Caco-2 (cell line): Measurements from ENCODE around the gene MOB1A. TPM values are rescaled to one million over a fixed set of nuclear protein-coding genes. Genes with fewer than 3 reads are reported as not detected.
"Not testable (repeated sequence)": the region's sequence is repeated elsewhere in the genome, so short reads cannot be mapped to it uniquely, and the experiment has no call there.

ENCODE experiments used
- BruUV-seq: library from RNA; stranded (reverse); fragments of 400-500 nt; replicated peaks from 2 replicates; lab custom pipeline; 2021; lab: Mats Ljungman, UMichigan
- CTCF ChIA-PET: fragments of 300-600 bp; sonication (Branson Sonifier 250); formaldehyde crosslinking; loops from one replicate; lab custom pipeline; 2022; ENCODE audit warnings: antibody characterized with exemption; lab: Charles Lee
- POLR2A ChIA-PET: fragments of 300-600 bp; sonication (Branson Sonifier 250); formaldehyde crosslinking; loops from one replicate; lab custom pipeline; 2022; ENCODE audit warnings: antibody characterized with exemption; lab: Charles Lee
- DNase-seq, 2 experiments: peaks; one replicate each; pipeline versions ENCODE4 v3.0.0 to v3.0.0-alpha.2; 2020 to 2022
- H3K27me3 ChIP-seq: replicated peaks from 2 replicates; pipeline ENCODE4 v1.6.0; 2011; ENCODE audit warnings: low read length; ENCODE audit not compliant: control insufficient read depth, insufficient read depth
- H3K36me3 ChIP-seq: 2 replicates; pipeline ENCODE4 v1.5.1; 2011; ENCODE audit warnings: low read length; ENCODE audit not compliant: control insufficient read depth, insufficient read depth
- H3K4me1 ChIP-seq: fragments of 250-450 bp; sonication (Bioruptor Pico); 2 replicates; pipeline ENCODE4 v1.5.1; 2020; ENCODE audit warnings: mild to moderate bottlenecking
- H3K4me3 ChIP-seq: 2 replicates; pipeline ENCODE4 v1.5.1; 2011; ENCODE audit warnings: low read depth, mild to moderate bottlenecking, control low read depth, low read length
- H3K9me3 ChIP-seq: fragments of 250-450 bp; sonication (Bioruptor Pico); 2 replicates; pipeline ENCODE4 v1.5.1; 2020; ENCODE audit warnings: mild to moderate bottlenecking, moderate library complexity
- H3K27ac Mint-ChIP-seq: one replicate; pipeline ENCODE4 v1.8.0; 2022; ENCODE audit warnings: mixed read lengths; ENCODE audit not compliant: unreplicated experiment
- H3K27me3 Mint-ChIP-seq: one replicate; pipeline ENCODE4 v1.8.0; 2022; ENCODE audit warnings: mixed read lengths; ENCODE audit not compliant: insufficient read depth, unreplicated experiment
- H3K36me3 Mint-ChIP-seq: one replicate; pipeline ENCODE4 v1.8.0; 2022; ENCODE audit warnings: mild to moderate bottlenecking, mixed read lengths; ENCODE audit not compliant: insufficient read depth, unreplicated experiment
- H3K4me1 Mint-ChIP-seq: one replicate; pipeline ENCODE4 v1.8.0; 2022; ENCODE audit warnings: low read depth, mixed read lengths; ENCODE audit not compliant: unreplicated experiment
- H3K4me3 Mint-ChIP-seq: one replicate; pipeline ENCODE4 v1.8.0; 2022; ENCODE audit warnings: mild to moderate bottlenecking, moderate library complexity, mixed read lengths; ENCODE audit not compliant: unreplicated experiment
- H3K9me3 Mint-ChIP-seq: one replicate; pipeline ENCODE4 v1.8.0; 2022; ENCODE audit warnings: mixed read lengths; ENCODE audit not compliant: unreplicated experiment
- intact Hi-C: fragments of 100-400 bp; cut with micrococcal nuclease; formaldehyde crosslinking; loops from one replicate; pipeline ENCODE4 v1.10.0; 2022; ENCODE audit not compliant: unreplicated experiment
- total RNA-seq: library from RNA; stranded (reverse); gene quantifications from 2 replicates; pipeline ENCODE4 v1.2.3, GENCODE V29; 2022
- TF ChIP-seq, protein P1 (sequence below), 2 experiments: fragments of 200-600 bp in 1 of 2; IDR thresholded peaks; 1 replicate in 1 of 2; 2 replicates in 1 of 2; pipeline versions ENCODE4 v1.5.1 to v1.8.0; 2011 to 2022; ENCODE audit warnings: antibody characterized with exemption in 1 of 2, control low read depth in 1 of 2, inconsistent platforms in 1 of 2, low read depth in 1 of 2, low read length in 1 of 2, mild to moderate bottlenecking in 1 of 2, moderate library complexity in 1 of 2; ENCODE audit not compliant: insufficient read depth in 1 of 2, severe bottlenecking in 1 of 2, unreplicated experiment in 1 of 2

MOB1A gene
- total RNA-seq, 1 experiment from 2014 or later: 125 TPM

- no TSS peak for BruUV-seq
- no peaks in the 10 kb centered on the region for H3K36me3 Mint-ChIP-seq
- DNase-seq: peak in 1 of 2 experiments; percentile 12
- H3K4me3 ChIP-seq: no peak overlapping the region
- peaks cover 13% of the 10 kb centered on the region for H3K4me1 Mint-ChIP-seq
- no peak overlapping the region for H3K4me3 Mint-ChIP-seq
- H3K27ac Mint-ChIP-seq: no peak overlapping the region
- ChIA-PET CTCF (interaction anchor here (0.6 to 1.2 kb wide), 2 partner anchors 13 to 174 kb away, joined by 4 to 8 read pairs; partner anchors contain the start of gene MOB1A), POLR2A (interaction anchor here (1.7 kb wide), 1 partner anchor 13 kb away, joined by 8 read pairs; the partner anchor contains the start of gene MOB1A)
- intact Hi-C loops: no loop called here
- no peaks in the 10 kb centered on the region for H3K27me3 Mint-ChIP-seq
- no peaks in the 10 kb centered on the region for H3K36me3 ChIP-seq
- H3K9me3 Mint-ChIP-seq: no peaks in the 10 kb centered on the region
- TF ChIP-seq, protein P1, sequence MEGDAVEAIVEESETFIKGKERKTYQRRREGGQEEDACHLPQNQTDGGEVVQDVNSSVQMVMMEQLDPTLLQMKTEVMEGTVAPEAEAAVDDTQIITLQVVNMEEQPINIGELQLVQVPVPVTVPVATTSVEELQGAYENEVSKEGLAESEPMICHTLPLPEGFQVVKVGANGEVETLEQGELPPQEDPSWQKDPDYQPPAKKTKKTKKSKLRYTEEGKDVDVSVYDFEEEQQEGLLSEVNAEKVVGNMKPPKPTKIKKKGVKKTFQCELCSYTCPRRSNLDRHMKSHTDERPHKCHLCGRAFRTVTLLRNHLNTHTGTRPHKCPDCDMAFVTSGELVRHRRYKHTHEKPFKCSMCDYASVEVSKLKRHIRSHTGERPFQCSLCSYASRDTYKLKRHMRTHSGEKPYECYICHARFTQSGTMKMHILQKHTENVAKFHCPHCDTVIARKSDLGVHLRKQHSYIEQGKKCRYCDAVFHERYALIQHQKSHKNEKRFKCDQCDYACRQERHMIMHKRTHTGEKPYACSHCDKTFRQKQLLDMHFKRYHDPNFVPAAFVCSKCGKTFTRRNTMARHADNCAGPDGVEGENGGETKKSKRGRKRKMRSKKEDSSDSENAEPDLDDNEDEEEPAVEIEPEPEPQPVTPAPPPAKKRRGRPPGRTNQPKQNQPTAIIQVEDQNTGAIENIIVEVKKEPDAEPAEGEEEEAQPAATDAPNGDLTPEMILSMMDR (IDR thresholded peaks at IDR 0.05; ENCODE audit: insufficient read depth in 1 of 2, low read depth in 1 of 2, low read length in 1 of 2, severe bottlenecking in 1 of 2, unreplicated experiment in 1 of 2): no peak
- H3K4me1 ChIP-seq: peaks cover 7% of the 10 kb centered on the region; the same call in 1 of the 2 replicates
- no peaks in the 10 kb centered on the region for H3K9me3 ChIP-seq
- H3K27me3 ChIP-seq: no peaks in the 10 kb centered on the region
Measured at GRCh38 chr2:74191596-74192380, 13.1 kb upstream of the MOB1A start.

- Histone ChIP-seq H3K4me3 (no peak overlapping the region), H3K9me3 (no peaks in the 10 kb centered on the region), H3K36me3 (no peaks in the 10 kb centered on the region), H3K27me3 (no peaks in the 10 kb centered on the region), H3K4me1 (peaks cover 7% of the 10 kb centered on the region; the same call in 1 of the 2 replicates)
- Mint-ChIP-seq H3K4me3 (no peak overlapping the region), H3K4me1 (peaks cover 13% of the 10 kb centered on the region), H3K27me3 (peaks cover 3% of the 10 kb centered on the region), H3K9me3 (no peaks in the 10 kb centered on the region), H3K27ac (no peak overlapping the region), H3K36me3 (no peaks in the 10 kb centered on the region)
- ChIA-PET CTCF (interaction anchor here (0.6 to 0.7 kb wide), 2 partner anchors 9 to 10 kb away, joined by 3 read pairs; partner anchors contain the start of gene MOB1A), POLR2A (interaction anchor here (0.6 kb wide), 2 partner anchors 24 to 306 kb away, joined by 3 read pairs; no protein-coding TSS in a partner anchor)
- no peak for DNase-seq
- TF ChIP-seq, protein P1 (IDR thresholded peaks at IDR 0.05; ENCODE audit: insufficient read depth in 1 of 2, low read depth in 1 of 2, low read length in 1 of 2, severe bottlenecking in 1 of 2, unreplicated experiment in 1 of 2): no peak
- BruUV-seq: no TSS peak
- intact Hi-C loops: no loop called here
Measured at GRCh38 chr2:74188696-74189095, 10.0 kb upstream of the MOB1A start.

- TF ChIP-seq, protein P1 (IDR thresholded peaks at IDR 0.05; ENCODE audit: insufficient read depth in 1 of 2, low read depth in 1 of 2, low read length in 1 of 2, severe bottlenecking in 1 of 2, unreplicated experiment in 1 of 2): no peak
Measured at GRCh38 chr2:74188018-74188601, 9.4 kb upstream of the MOB1A start.

DNA sequence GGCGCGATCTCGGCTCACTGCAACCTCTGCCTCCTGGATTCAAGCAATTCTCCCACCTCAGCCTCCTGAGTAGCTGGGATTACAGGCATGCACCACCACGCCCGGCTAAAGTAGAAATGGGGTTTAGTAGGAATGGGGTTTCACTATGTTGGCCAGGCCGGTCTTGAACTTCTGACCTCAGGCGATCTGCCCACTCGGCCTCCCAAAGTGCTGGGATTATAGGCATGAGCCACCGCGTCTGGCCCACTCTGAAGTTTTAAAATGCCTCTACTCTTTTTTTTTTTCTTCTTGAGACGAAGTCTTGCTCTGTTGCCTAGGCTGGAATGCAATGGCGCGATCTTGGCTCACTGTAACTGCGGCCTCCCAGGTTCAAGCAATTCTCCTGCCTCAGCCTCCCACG is 8.0 kb upstream of the MOB1A start:
- H3K4me1 ChIP-seq, H3K4me3 ChIP-seq, POLR2A ChIA-PET, H3K27ac Mint-ChIP-seq, H3K9me3 ChIP-seq, BruUV-seq, H3K36me3 Mint-ChIP-seq, H3K27me3 ChIP-seq, H3K9me3 Mint-ChIP-seq, H3K4me3 Mint-ChIP-seq, H3K36me3 ChIP-seq, intact Hi-C loops, H3K27me3 Mint-ChIP-seq: not testable (repeated sequence)
- CTCF ChIA-PET: interaction anchor here (0.5 kb wide), 1 partner anchor 1143 kb away, joined by 3 read pairs; no protein-coding TSS in a partner anchor
- DNase-seq: peak in 1 of 2 experiments; percentile 7
- H3K4me1 Mint-ChIP-seq: peaks cover 13% of the 10 kb centered on the region

More at GRCh38 chr2:74188018-74188601, 9.4 kb upstream of the MOB1A start:
- Mint-ChIP-seq H3K9me3 (no peaks in the 10 kb centered on the region), H3K4me3 (no peak overlapping the region), H3K4me1 (peaks cover 13% of the 10 kb centered on the region), H3K27me3 (peaks cover 3% of the 10 kb centered on the region), H3K27ac (no peak overlapping the region), H3K36me3 (no peaks in the 10 kb centered on the region)
- intact Hi-C loops: no loop called here
- ChIA-PET POLR2A (interaction anchor here (0.6 kb wide), 2 partner anchors 25 to 307 kb away, joined by 3 read pairs; no protein-coding TSS in a partner anchor), CTCF (interaction anchor here (0.6 to 0.7 kb wide), 2 partner anchors 8 to 10 kb away, joined by 3 read pairs; partner anchors contain the start of gene MOB1A)
- no peaks in the 10 kb centered on the region for H3K9me3 ChIP-seq
- H3K27me3 ChIP-seq: no peaks in the 10 kb centered on the region
- H3K36me3 ChIP-seq: no peaks in the 10 kb centered on the region
- H3K4me1 ChIP-seq: peaks cover 7% of the 10 kb centered on the region; the same call in 1 of the 2 replicates
- no TSS peak for BruUV-seq
- peak; percentile 44 to 58 for DNase-seq
- no peak overlapping the region for H3K4me3 ChIP-seq
